GM12891 (cell line): ENCODE measurements around the gene SHE.

Source experiments
- POLR2A ChIP-seq: IDR thresholded peaks from 2 replicates; pipeline ENCODE4 v1.6.1; 2011; ENCODE audit warnings: low read depth, low read length, control low read depth
- POLR2AphosphoS5 ChIP-seq: IDR thresholded peaks from 2 replicates; pipeline ENCODE4 v1.6.1; 2011; ENCODE audit warnings: low read depth, low read length, control low read depth
- SPI1 ChIP-seq: IDR thresholded peaks from 2 replicates; pipeline ENCODE4 v1.6.1; 2011; ENCODE audit warnings: low read depth, low read length, control low read depth
- TAF1 ChIP-seq: IDR thresholded peaks from 2 replicates; pipeline ENCODE4 v1.6.1; 2011; ENCODE audit warnings: low read depth, low read length, control low read depth

- TF ChIP-seq POLR2AphosphoS5, result no peak
- no peak for TF ChIP-seq POLR2A
- TF ChIP-seq TAF1, result no peak
- no peak for TF ChIP-seq SPI1
Measured at GRCh38 chr1:154442006-154442740, 60.0 kb downstream of the SHE start.
